Osteoblast (primary cell): ENCODE results near the gene DNAJC6. TPM values are rescaled to one million over a fixed set of nuclear protein-coding genes. Genes with fewer than 3 reads are reported as not detected.

Source experiments
- DNase-seq: peaks from one replicate; pipeline ENCODE4 v3.0.0; 2011; ENCODE audit warnings: low spot score, mixed read lengths; ENCODE audit not compliant: insufficient read length; ENCODE audit errors: missing footprints
- H2AFZ ChIP-seq: 2 replicates; pipeline ENCODE4 v1.6.0; 2011; ENCODE audit warnings: mild to moderate bottlenecking, low read length
- H3K27ac ChIP-seq: 2 replicates; pipeline ENCODE4 v1.5.1; 2011; ENCODE audit warnings: mild to moderate bottlenecking, low read depth, low read length, moderate library complexity
- H3K27me3 ChIP-seq: 2 replicates; pipeline ENCODE4 v1.6.0; 2012; ENCODE audit warnings: mild to moderate bottlenecking, control low read depth, inconsistent platforms, low read length, moderate library complexity; ENCODE audit not compliant: insufficient read depth
- H3K36me3 ChIP-seq: 2 replicates; pipeline ENCODE4 v1.5.1; 2011; ENCODE audit warnings: mild to moderate bottlenecking, low read length, control low read depth, moderate library complexity; ENCODE audit not compliant: insufficient read depth
- H3K4me1 ChIP-seq: 2 replicates; pipeline ENCODE4 v1.5.1; 2011; ENCODE audit warnings: mild to moderate bottlenecking, low read length, control low read depth, moderate library complexity; ENCODE audit not compliant: insufficient read depth
- H3K4me2 ChIP-seq: 2 replicates; pipeline ENCODE4 v1.6.0; 2011; ENCODE audit warnings: mild to moderate bottlenecking, low read length; ENCODE audit not compliant: insufficient read depth
- H3K4me3 ChIP-seq: fragments of 200-600 bp; sonication (generic); 3 replicates; pipeline ENCODE4 v1.5.1; 2012; ENCODE audit warnings: mild to moderate bottlenecking, low read length, inconsistent platforms; ENCODE audit not compliant: insufficient read depth
- H3K79me2 ChIP-seq: 2 replicates; pipeline ENCODE4 v1.6.0; 2012; ENCODE audit warnings: mild to moderate bottlenecking, low read length, control low read depth, inconsistent platforms; ENCODE audit not compliant: insufficient read depth
- H3K9me3 ChIP-seq: 2 replicates; pipeline ENCODE4 v1.5.1; 2011; ENCODE audit warnings: low read depth, low read length, control low read depth
- H4K20me1 ChIP-seq: 2 replicates; pipeline ENCODE4 v1.6.0; 2012; ENCODE audit warnings: mild to moderate bottlenecking, low read length, control low read depth; ENCODE audit not compliant: insufficient read depth
- total RNA-seq: library from RNA; depleted of rRNA; stranded (reverse); fragments of >200 nt; gene quantifications from 2 replicates; pipeline ENCODE4 v1.2.3, GENCODE V29; 2012
- TF ChIP-seq, protein P1 (sequence below): IDR thresholded peaks from 2 replicates; pipeline ENCODE4 v1.5.1; 2011; ENCODE audit warnings: mild to moderate bottlenecking, low read depth, low read length, moderate library complexity; ENCODE audit errors: extremely low read depth

Gene DNAJC6
- total RNA-seq, 1 donor = 10.5 TPM

- no peak overlapping the region for H3K27ac ChIP-seq
- H3K36me3 ChIP-seq = no peaks in the 10 kb centered on the region
- H2AFZ ChIP-seq = no peak overlapping the region
- no peaks in the 10 kb centered on the region for H3K79me2 ChIP-seq
- no peaks in the 10 kb centered on the region for H4K20me1 ChIP-seq
- H3K9me3 ChIP-seq = no peaks in the 10 kb centered on the region
- TF ChIP-seq, protein P1, sequence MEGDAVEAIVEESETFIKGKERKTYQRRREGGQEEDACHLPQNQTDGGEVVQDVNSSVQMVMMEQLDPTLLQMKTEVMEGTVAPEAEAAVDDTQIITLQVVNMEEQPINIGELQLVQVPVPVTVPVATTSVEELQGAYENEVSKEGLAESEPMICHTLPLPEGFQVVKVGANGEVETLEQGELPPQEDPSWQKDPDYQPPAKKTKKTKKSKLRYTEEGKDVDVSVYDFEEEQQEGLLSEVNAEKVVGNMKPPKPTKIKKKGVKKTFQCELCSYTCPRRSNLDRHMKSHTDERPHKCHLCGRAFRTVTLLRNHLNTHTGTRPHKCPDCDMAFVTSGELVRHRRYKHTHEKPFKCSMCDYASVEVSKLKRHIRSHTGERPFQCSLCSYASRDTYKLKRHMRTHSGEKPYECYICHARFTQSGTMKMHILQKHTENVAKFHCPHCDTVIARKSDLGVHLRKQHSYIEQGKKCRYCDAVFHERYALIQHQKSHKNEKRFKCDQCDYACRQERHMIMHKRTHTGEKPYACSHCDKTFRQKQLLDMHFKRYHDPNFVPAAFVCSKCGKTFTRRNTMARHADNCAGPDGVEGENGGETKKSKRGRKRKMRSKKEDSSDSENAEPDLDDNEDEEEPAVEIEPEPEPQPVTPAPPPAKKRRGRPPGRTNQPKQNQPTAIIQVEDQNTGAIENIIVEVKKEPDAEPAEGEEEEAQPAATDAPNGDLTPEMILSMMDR = no peak
- no peak overlapping the region for H3K4me2 ChIP-seq
- no peak for DNase-seq
- H3K27me3 ChIP-seq = no peaks in the 10 kb centered on the region
- H3K4me1 ChIP-seq = peaks cover 13% of the 10 kb centered on the region
- no peak overlapping the region for H3K4me3 ChIP-seq
Observed at GRCh38 chr1:65409314-65409713, 100.0 kb downstream of the DNAJC6 start.

DNA sequence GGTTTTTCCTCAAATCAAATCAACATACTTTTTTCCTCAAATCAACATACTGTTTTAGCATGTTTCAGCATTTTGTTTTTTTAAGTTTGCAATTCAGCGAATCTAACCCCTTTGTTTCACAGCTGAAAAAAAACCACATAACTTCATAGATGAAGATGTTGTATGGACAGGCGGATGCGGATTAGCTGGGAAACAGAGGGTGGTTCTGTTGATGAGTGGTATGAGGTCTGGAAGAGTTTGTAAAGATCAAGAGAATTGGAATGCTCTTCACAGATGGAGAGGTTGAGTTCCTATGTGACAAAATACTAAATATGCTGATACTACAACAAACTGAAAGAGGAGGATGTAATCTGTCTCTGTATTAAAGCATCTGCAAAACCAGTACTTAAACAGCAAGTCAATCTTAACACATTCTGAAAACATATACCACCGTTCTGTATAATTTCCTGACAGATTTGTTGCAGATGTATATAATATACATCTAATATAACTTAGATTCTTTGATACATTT, 100.5 kb downstream of the DNAJC6 start:
- no peak for DNase-seq

DNA sequence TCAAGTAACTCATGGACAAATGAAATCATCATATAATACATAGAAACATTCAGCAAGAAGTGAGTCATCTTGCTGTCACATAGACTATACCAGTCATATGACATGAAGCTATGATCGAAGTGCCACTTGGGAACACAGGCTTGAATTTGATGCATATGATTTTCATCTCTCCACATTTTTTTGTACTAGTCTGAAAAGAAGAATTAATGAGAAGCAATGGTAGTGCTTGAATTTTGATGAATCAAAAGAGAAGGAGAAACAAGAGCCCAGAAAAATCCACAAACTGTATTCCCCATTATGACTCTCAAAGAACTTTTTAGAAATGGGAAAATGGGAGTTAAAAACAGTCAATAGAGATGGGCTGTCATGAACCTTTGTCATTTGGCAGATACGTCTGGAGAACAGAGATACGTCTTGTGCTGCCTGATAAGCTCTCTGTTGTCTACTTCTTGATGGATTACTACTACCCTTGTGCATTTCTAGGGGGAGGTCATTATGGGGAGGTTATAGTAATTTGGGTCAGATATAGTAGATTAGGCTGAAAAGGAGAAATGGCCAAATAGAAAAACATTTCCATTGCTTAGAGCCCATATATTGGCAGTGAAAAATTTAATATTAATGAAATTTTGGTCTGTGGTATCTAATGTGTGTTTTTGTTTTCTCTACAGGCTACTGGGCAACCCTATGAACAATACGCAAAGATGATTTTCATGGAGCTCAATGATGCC, 103.1 kb downstream of the DNAJC6 start:
- TF ChIP-seq, protein P1 = no peak
- Histone ChIP-seq H3K27ac (peak overlapping the region; percentile 52), H3K9me3 (no peaks in the 10 kb centered on the region), H3K4me3 (no peak overlapping the region), H3K4me1 (peaks cover 13% of the 10 kb centered on the region), H3K36me3 (no peaks in the 10 kb centered on the region), H3K79me2 (no peaks in the 10 kb centered on the region), H3K4me2 (no peak overlapping the region), H4K20me1 (no peaks in the 10 kb centered on the region), H2AFZ (no peak overlapping the region), H3K27me3 (no peaks in the 10 kb centered on the region)
- no peak for DNase-seq

More for the DNA sequence above, 100.5 kb downstream of the DNAJC6 start:
- peaks cover 13% of the 10 kb centered on the region for H3K4me1 ChIP-seq
- no peaks in the 10 kb centered on the region for H4K20me1 ChIP-seq
- H3K79me2 ChIP-seq = no peaks in the 10 kb centered on the region
- H3K27ac ChIP-seq = no peak overlapping the region
- no peak overlapping the region for H2AFZ ChIP-seq
- no peaks in the 10 kb centered on the region for H3K9me3 ChIP-seq
- TF ChIP-seq, protein P1 = no peak
- H3K27me3 ChIP-seq = no peaks in the 10 kb centered on the region
- no peak overlapping the region for H3K4me3 ChIP-seq
- H3K36me3 ChIP-seq = no peaks in the 10 kb centered on the region
- no peak overlapping the region for H3K4me2 ChIP-seq

GRCh38 chr1:65412984-65413375, 103.6 kb downstream of the DNAJC6 start:
- H3K4me1 ChIP-seq = peaks cover 13% of the 10 kb centered on the region
- H3K27me3 ChIP-seq = no peaks in the 10 kb centered on the region
- H3K4me2 ChIP-seq = no peak overlapping the region
- no peaks in the 10 kb centered on the region for H3K9me3 ChIP-seq
- DNase-seq = no peak
- H3K27ac ChIP-seq = peak overlapping the region; percentile 52
- H3K36me3 ChIP-seq = no peaks in the 10 kb centered on the region
- no peaks in the 10 kb centered on the region for H4K20me1 ChIP-seq
- TF ChIP-seq, protein P1 = no peak
- H3K4me3 ChIP-seq = no peak overlapping the region
- no peaks in the 10 kb centered on the region for H3K79me2 ChIP-seq
- no peak overlapping the region for H2AFZ ChIP-seq
